ENCODE data around the gene TMEM87B.
"Not testable (repeated sequence)": the region's sequence is repeated elsewhere in the genome, so short reads cannot be mapped to it uniquely, and the experiment has no call there.

The TMEM87B gene

GRCh38 chr2:112047537-112048235 lies 7.4 kb upstream of the TMEM87B start:
- Mint-ChIP-seq H3K36me3 (ENCODE audit: low read depth) (no peaks in the 10 kb centered on the region), H3K4me3 (no peak overlapping the region), H3K4me1 (ENCODE audit: low read depth) (no peaks in the 10 kb centered on the region), H3K27ac (no peak overlapping the region), H3K9me3 (no peaks in the 10 kb centered on the region), H3K27me3 (no peaks in the 10 kb centered on the region)

GRCh38 chr2:112048236-112048592 lies 6.9 kb upstream of the TMEM87B start:
- H3K4me3 Mint-ChIP-seq = no peak overlapping the region
- peaks cover under 1% of the 10 kb centered on the region for H3K4me1 Mint-ChIP-seq (ENCODE audit: low read depth)
- no peaks in the 10 kb centered on the region for H3K27me3 Mint-ChIP-seq
- H3K36me3 Mint-ChIP-seq (ENCODE audit: low read depth) = no peaks in the 10 kb centered on the region
- H3K9me3 Mint-ChIP-seq = no peaks in the 10 kb centered on the region
- no peak overlapping the region for H3K27ac Mint-ChIP-seq

- Mint-ChIP-seq H3K36me3 (ENCODE audit: low read depth) (no peaks in the 10 kb centered on the region), H3K27me3 (no peaks in the 10 kb centered on the region), H3K4me1 (ENCODE audit: low read depth) (peaks cover 7% of the 10 kb centered on the region), H3K9me3 (no peaks in the 10 kb centered on the region), H3K27ac (no peak overlapping the region), H3K4me3 (no peak overlapping the region)
Measured at GRCh38 chr2:112048887-112049286, 6.2 kb upstream of the TMEM87B start.

GRCh38 chr2:112050316-112050715 lies 4.8 kb upstream of the TMEM87B start:
- H3K27ac Mint-ChIP-seq = no peak overlapping the region
- H3K27me3 Mint-ChIP-seq = no peaks in the 10 kb centered on the region
- H3K4me3 Mint-ChIP-seq = no peak overlapping the region
- no peaks in the 10 kb centered on the region for H3K9me3 Mint-ChIP-seq
- no peaks in the 10 kb centered on the region for H3K36me3 Mint-ChIP-seq (ENCODE audit: low read depth)
- H3K4me1 Mint-ChIP-seq (ENCODE audit: low read depth) = peaks cover 9% of the 10 kb centered on the region

- Mint-ChIP-seq H3K27me3 (no peaks in the 10 kb centered on the region), H3K27ac (peak overlapping the region; percentile 98), H3K4me1 (ENCODE audit: low read depth) (peaks cover 35% of the 10 kb centered on the region), H3K9me3 (no peaks in the 10 kb centered on the region), H3K36me3 (ENCODE audit: low read depth) (peaks cover 5% of the 10 kb centered on the region), H3K4me3 (peak overlapping the region; percentile 94)
Measured at GRCh38 chr2:112053917-112054846, 887 bp upstream of the TMEM87B start.

GRCh38 chr2:112055730-112056625 lies 909 bp downstream of the TMEM87B start:
- Mint-ChIP-seq H3K4me1 (ENCODE audit: low read depth) (peaks cover 40% of the 10 kb centered on the region), H3K36me3 (ENCODE audit: low read depth) (peaks cover 14% of the 10 kb centered on the region), H3K27me3 (no peaks in the 10 kb centered on the region), H3K4me3 (peak overlapping the region; percentile 90), H3K27ac (peak overlapping the region; percentile 85), H3K9me3 (no peaks in the 10 kb centered on the region)

GRCh38 chr2:112056626-112056987 lies 1.5 kb downstream of the TMEM87B start:
- H3K9me3 Mint-ChIP-seq = no peaks in the 10 kb centered on the region

GRCh38 chr2:112059671-112060070 lies 4.6 kb downstream of the TMEM87B start:
- no peaks in the 10 kb centered on the region for H3K27me3 Mint-ChIP-seq
- peaks cover 51% of the 10 kb centered on the region for H3K36me3 Mint-ChIP-seq (ENCODE audit: low read depth)
- H3K4me1 Mint-ChIP-seq (ENCODE audit: low read depth) = peaks cover 64% of the 10 kb centered on the region
- no peak overlapping the region for H3K4me3 Mint-ChIP-seq
- peaks cover 11% of the 10 kb centered on the region for H3K9me3 Mint-ChIP-seq
- no peak overlapping the region for H3K27ac Mint-ChIP-seq

More at GRCh38 chr2:112056626-112056987, 1.5 kb downstream of the TMEM87B start:
- Mint-ChIP-seq H3K36me3 (ENCODE audit: low read depth) (peaks cover 20% of the 10 kb centered on the region), H3K27ac (no peak overlapping the region), H3K4me1 (ENCODE audit: low read depth) (peaks cover 46% of the 10 kb centered on the region), H3K4me3 (peak overlapping the region; percentile 90), H3K27me3 (no peaks in the 10 kb centered on the region)

- H3K9me3 Mint-ChIP-seq = peaks cover 15% of the 10 kb centered on the region
- H3K27ac Mint-ChIP-seq = peak overlapping the region; percentile 92
- H3K4me1 Mint-ChIP-seq (ENCODE audit: low read depth) = peaks cover 70% of the 10 kb centered on the region
- no peaks in the 10 kb centered on the region for H3K27me3 Mint-ChIP-seq
- H3K4me3 Mint-ChIP-seq = no peak overlapping the region
- H3K36me3 Mint-ChIP-seq (ENCODE audit: low read depth) = peaks cover 63% of the 10 kb centered on the region
Measured at GRCh38 chr2:112061299-112061698, 6.2 kb downstream of the TMEM87B start.

GRCh38 chr2:112061840-112062239 lies 6.8 kb downstream of the TMEM87B start:
- H3K36me3 Mint-ChIP-seq (ENCODE audit: low read depth) = peaks cover 67% of the 10 kb centered on the region
- H3K27ac Mint-ChIP-seq = peak overlapping the region; percentile 92
- peaks cover 15% of the 10 kb centered on the region for H3K9me3 Mint-ChIP-seq
- no peaks in the 10 kb centered on the region for H3K27me3 Mint-ChIP-seq
- peaks cover 67% of the 10 kb centered on the region for H3K4me1 Mint-ChIP-seq (ENCODE audit: low read depth)
- H3K4me3 Mint-ChIP-seq = no peak overlapping the region

- peaks cover 15% of the 10 kb centered on the region for H3K9me3 Mint-ChIP-seq
- no peaks in the 10 kb centered on the region for H3K27me3 Mint-ChIP-seq
- H3K27ac Mint-ChIP-seq = peak overlapping the region; percentile 92
- H3K4me3 Mint-ChIP-seq = peak overlapping the region; percentile 43
- H3K4me1 Mint-ChIP-seq (ENCODE audit: low read depth) = peaks cover 63% of the 10 kb centered on the region
- peaks cover 77% of the 10 kb centered on the region for H3K36me3 Mint-ChIP-seq (ENCODE audit: low read depth)
Measured at GRCh38 chr2:112062894-112063293, 7.8 kb downstream of the TMEM87B start.

- no peaks in the 10 kb centered on the region for H3K27me3 Mint-ChIP-seq
- peak overlapping the region; percentile 64 for H3K27ac Mint-ChIP-seq
- H3K36me3 Mint-ChIP-seq (ENCODE audit: low read depth) = peaks cover 88% of the 10 kb centered on the region
- peaks cover 21% of the 10 kb centered on the region for H3K9me3 Mint-ChIP-seq
- peak overlapping the region; percentile 3 for H3K4me3 Mint-ChIP-seq
- peaks cover 61% of the 10 kb centered on the region for H3K4me1 Mint-ChIP-seq (ENCODE audit: low read depth)
Measured at GRCh38 chr2:112065486-112065885, 10.4 kb downstream of the TMEM87B start.

- H3K4me1 Mint-ChIP-seq (ENCODE audit: low read depth) = peaks cover 61% of the 10 kb centered on the region
- H3K4me3 Mint-ChIP-seq = peak overlapping the region; percentile 3
- peaks cover 87% of the 10 kb centered on the region for H3K36me3 Mint-ChIP-seq (ENCODE audit: low read depth)
- peaks cover 21% of the 10 kb centered on the region for H3K9me3 Mint-ChIP-seq
- peak overlapping the region; percentile 64 for H3K27ac Mint-ChIP-seq
- no peaks in the 10 kb centered on the region for H3K27me3 Mint-ChIP-seq
Measured at GRCh38 chr2:112065966-112066365, 10.9 kb downstream of the TMEM87B start.

GRCh38 chr2:112069794-112070193 lies 14.7 kb downstream of the TMEM87B start:
- Mint-ChIP-seq H3K9me3 (peaks cover 21% of the 10 kb centered on the region), H3K4me1 (ENCODE audit: low read depth) (peaks cover 54% of the 10 kb centered on the region), H3K36me3 (ENCODE audit: low read depth) (peaks cover 84% of the 10 kb centered on the region)
- not testable (repeated sequence) for H3K4me3 Mint-ChIP-seq, H3K27me3 Mint-ChIP-seq, H3K27ac Mint-ChIP-seq

Measured in stimulated activated naive CD8-positive, alpha-beta T cell treated with anti-CD3 and anti-CD28 coated beads, Interleukin-15, Interleukin-2, amounts not matched to agents 100 ng/mL and 50 ng/mL, for 24 hours (primary cell).